Calu3 (cell line): ENCODE measurements around the gene GRPEL1. TPM values are rescaled to one million over a fixed set of nuclear protein-coding genes. Genes with fewer than 3 reads are reported as not detected.

ENCODE experiments used
- BruUV-seq: library from RNA; stranded (reverse); fragments of 400-500 nt; replicated peaks from 2 replicates; lab custom pipeline; 2021; lab: Mats Ljungman, UMichigan
- CTCF ChIA-PET: fragments of 300-600 bp; sonication (Branson Sonifier 250); formaldehyde crosslinking; loops from one replicate; lab custom pipeline; 2022; ENCODE audit warnings: antibody characterized with exemption; lab: Charles Lee
- DNase-seq: peaks from one replicate; pipeline ENCODE4 v3.0.0; 2022
- H3K27ac Mint-ChIP-seq: one replicate; pipeline ENCODE4 v1.8.0; 2022; ENCODE audit warnings: mixed read lengths; ENCODE audit not compliant: unreplicated experiment
- H3K27me3 Mint-ChIP-seq: one replicate; pipeline ENCODE4 v1.8.0; 2022; ENCODE audit warnings: mixed read lengths; ENCODE audit not compliant: unreplicated experiment
- H3K36me3 Mint-ChIP-seq: one replicate; pipeline ENCODE4 v1.8.0; 2022; ENCODE audit warnings: mild to moderate bottlenecking, moderate library complexity, mixed read lengths; ENCODE audit not compliant: insufficient read depth, unreplicated experiment
- H3K4me1 Mint-ChIP-seq: one replicate; pipeline ENCODE4 v1.8.0; 2022; ENCODE audit warnings: mild to moderate bottlenecking, low read depth, mixed read lengths; ENCODE audit not compliant: unreplicated experiment
- H3K4me3 Mint-ChIP-seq: one replicate; pipeline ENCODE4 v1.8.0; 2022; ENCODE audit warnings: mild to moderate bottlenecking, low read depth, moderate library complexity, mixed read lengths; ENCODE audit not compliant: unreplicated experiment
- H3K9me3 Mint-ChIP-seq: one replicate; pipeline ENCODE4 v1.8.0; 2022; ENCODE audit warnings: low read depth, mixed read lengths; ENCODE audit not compliant: unreplicated experiment
- CTCF ChIP-seq: fragments of 200-600 bp; IDR thresholded peaks from one replicate; pipeline ENCODE4 v1.8.0; 2022; ENCODE audit warnings: antibody characterized with exemption; ENCODE audit not compliant: unreplicated experiment
- intact Hi-C: fragments of 100-400 bp; cut with micrococcal nuclease; formaldehyde crosslinking; loops from one replicate; pipeline ENCODE4 v1.10.0; 2022; ENCODE audit not compliant: unreplicated experiment
- total RNA-seq: library from RNA; stranded (reverse); gene quantifications from 2 replicates; pipeline ENCODE4 v1.2.3, GENCODE V29; 2022

The GRPEL1 gene
- total RNA-seq, 1 experiment from 2014 or later = 32.2 TPM

- H3K27me3 Mint-ChIP-seq = no peaks in the 10 kb centered on the region
- H3K4me3 Mint-ChIP-seq = no peak overlapping the region
- no peak for TF ChIP-seq CTCF
- DNase-seq = no peak
- no TSS peak for BruUV-seq
- H3K27ac Mint-ChIP-seq = no peak overlapping the region
- H3K4me1 Mint-ChIP-seq = peaks cover 11% of the 10 kb centered on the region
- CTCF ChIA-PET = interaction anchor here (0.5 kb wide), 1 partner anchor 105 kb away, joined by 6 read pairs; no protein-coding TSS in a partner anchor
- intact Hi-C loops = no loop called here
- no peaks in the 10 kb centered on the region for H3K9me3 Mint-ChIP-seq
- peaks cover 9% of the 10 kb centered on the region for H3K36me3 Mint-ChIP-seq
Measured at GRCh38 chr4:7050481-7051143, 17.3 kb downstream of the GRPEL1 start.

DNA sequence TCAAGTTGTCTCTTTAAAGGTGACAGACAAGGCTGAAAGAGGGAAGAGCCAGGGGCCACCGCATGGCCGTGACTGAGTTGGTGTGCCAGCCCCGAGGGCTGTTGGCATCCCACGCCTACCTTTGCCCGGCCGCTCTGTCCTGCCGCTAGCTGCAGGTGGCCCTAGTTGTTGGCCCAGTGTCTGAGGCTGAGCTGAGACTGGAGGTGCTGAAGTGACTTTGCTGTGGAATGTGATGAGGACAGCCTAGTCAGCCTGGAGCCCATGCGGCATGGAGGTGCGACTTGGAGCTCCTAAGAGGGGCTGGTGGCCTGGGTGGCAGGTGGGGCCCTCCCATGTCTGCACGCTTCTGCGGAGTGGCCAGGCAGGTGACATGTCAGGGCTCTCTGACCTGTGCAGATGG lies 18.1 kb downstream of the GRPEL1 start:
- Mint-ChIP-seq H3K4me1 (peaks cover 16% of the 10 kb centered on the region), H3K4me3 (no peak overlapping the region), H3K9me3 (no peaks in the 10 kb centered on the region), H3K27me3 (no peaks in the 10 kb centered on the region), H3K27ac (no peak overlapping the region), H3K36me3 (peaks cover 9% of the 10 kb centered on the region)
- BruUV-seq = no TSS peak
- no peak for DNase-seq
- no peak for TF ChIP-seq CTCF
- CTCF ChIA-PET = interaction anchor here (0.6 kb wide), 1 partner anchor 21 kb away, joined by 3 read pairs; no protein-coding TSS in a partner anchor
- intact Hi-C loops = no loop called here

DNA sequence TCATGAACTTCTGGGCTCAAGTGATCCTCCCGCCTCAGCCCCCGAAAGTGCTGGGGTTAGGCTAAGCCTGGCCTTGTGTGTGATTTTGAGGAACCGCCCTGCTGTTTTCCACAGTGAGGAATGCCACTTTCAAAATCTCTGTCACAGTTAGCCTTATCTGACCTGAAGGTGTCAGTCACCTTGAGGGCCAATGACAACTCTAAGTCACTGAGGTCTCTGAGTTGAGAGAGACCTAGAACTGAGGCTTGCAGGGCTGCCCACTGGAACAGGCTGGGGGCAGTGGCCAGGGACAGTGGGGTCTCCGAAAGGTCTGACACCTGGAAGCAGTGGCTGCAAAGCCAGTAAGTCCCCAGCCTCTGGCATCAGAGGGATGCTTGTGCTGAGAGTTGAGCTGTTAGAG lies 18.6 kb downstream of the GRPEL1 start:
- H3K4me3 Mint-ChIP-seq = no peak overlapping the region
- BruUV-seq = no TSS peak
- CTCF ChIA-PET = interaction anchor here (0.6 kb wide), 1 partner anchor 22 kb away, joined by 3 read pairs; no protein-coding TSS in a partner anchor
- no peak for DNase-seq
- H3K27me3 Mint-ChIP-seq = no peaks in the 10 kb centered on the region
- intact Hi-C loops = no loop called here
- peaks cover 20% of the 10 kb centered on the region for H3K4me1 Mint-ChIP-seq
- no peaks in the 10 kb centered on the region for H3K9me3 Mint-ChIP-seq
- TF ChIP-seq CTCF = no peak
- peaks cover 5% of the 10 kb centered on the region for H3K36me3 Mint-ChIP-seq
- no peak overlapping the region for H3K27ac Mint-ChIP-seq

GRCh38 chr4:7048642-7049041 lies 19.2 kb downstream of the GRPEL1 start:
- Mint-ChIP-seq H3K4me1 (peaks cover 20% of the 10 kb centered on the region), H3K36me3 (peaks cover 7% of the 10 kb centered on the region), H3K9me3 (no peaks in the 10 kb centered on the region), H3K27me3 (no peaks in the 10 kb centered on the region), H3K4me3 (no peak overlapping the region), H3K27ac (no peak overlapping the region)
- intact Hi-C loops = no loop called here
- TF ChIP-seq CTCF = no peak
- CTCF ChIA-PET = no interaction called here
- BruUV-seq = no TSS peak
- DNase-seq = no peak
